Epithelial cell of proximal tubule (primary cell): ENCODE data around the gene RPL32. TPM values are rescaled to one million over a fixed set of nuclear protein-coding genes. Genes with fewer than 3 reads are reported as not detected.
A peak's percentile ranks its signal among the peaks of the same experiment; 100 is the strongest.
"Not testable (repeated sequence)": the region's sequence is repeated elsewhere in the genome, so short reads cannot be mapped to it uniquely, and the experiment has no call there.

Experiments used
- DNase-seq: peaks from one replicate; pipeline ENCODE4 v3.0.0-alpha.2; 2011; ENCODE audit warnings: low read depth
- H3K4me3 ChIP-seq: 2 replicates; pipeline ENCODE4 v1.5.1; 2011; ENCODE audit warnings: low read depth, mild to moderate bottlenecking, low read length
- CTCF ChIP-seq: conservative IDR thresholded peaks from 2 replicates; pipeline ENCODE4 v1.5.1; 2012; ENCODE audit warnings: low read depth, mild to moderate bottlenecking, low read length
- total RNA-seq: library from RNA; depleted of rRNA; stranded (reverse); fragments of >200 nt; gene quantifications from 2 replicates; pipeline ENCODE4 v1.2.3, GENCODE V29; 2015

Gene RPL32
- total RNA-seq, 1 donor from 2014 or later = 1,030 TPM

- no peak overlapping the region for H3K4me3 ChIP-seq
- no peak for TF ChIP-seq CTCF
- DNase-seq = no peak
Observed at GRCh38 chr3:12797124-12797891, 44.1 kb downstream of the RPL32 start.

GRCh38 chr3:12796171-12797123 is 44.9 kb downstream of the RPL32 start, which contains the start of gene CAND2:
TSS of gene CAND2 (plus strand) at chr3:12796680. CDS start at chr3:12796721, 41 bp downstream.
- DNase-seq = no peak
- no peak for TF ChIP-seq CTCF
- peak within 1 kb of the TSS; percentile 54 for H3K4me3 ChIP-seq

- no peak overlapping the region for H3K4me3 ChIP-seq
- no peak for TF ChIP-seq CTCF
- DNase-seq = no peak
Observed at GRCh38 chr3:12793701-12794100, 47.7 kb downstream of the RPL32 start.

- H3K4me3 ChIP-seq = no peak overlapping the region
- TF ChIP-seq CTCF = no peak
- DNase-seq = no peak
Observed at GRCh38 chr3:12791430-12791829, 49.9 kb downstream of the RPL32 start.

DNA sequence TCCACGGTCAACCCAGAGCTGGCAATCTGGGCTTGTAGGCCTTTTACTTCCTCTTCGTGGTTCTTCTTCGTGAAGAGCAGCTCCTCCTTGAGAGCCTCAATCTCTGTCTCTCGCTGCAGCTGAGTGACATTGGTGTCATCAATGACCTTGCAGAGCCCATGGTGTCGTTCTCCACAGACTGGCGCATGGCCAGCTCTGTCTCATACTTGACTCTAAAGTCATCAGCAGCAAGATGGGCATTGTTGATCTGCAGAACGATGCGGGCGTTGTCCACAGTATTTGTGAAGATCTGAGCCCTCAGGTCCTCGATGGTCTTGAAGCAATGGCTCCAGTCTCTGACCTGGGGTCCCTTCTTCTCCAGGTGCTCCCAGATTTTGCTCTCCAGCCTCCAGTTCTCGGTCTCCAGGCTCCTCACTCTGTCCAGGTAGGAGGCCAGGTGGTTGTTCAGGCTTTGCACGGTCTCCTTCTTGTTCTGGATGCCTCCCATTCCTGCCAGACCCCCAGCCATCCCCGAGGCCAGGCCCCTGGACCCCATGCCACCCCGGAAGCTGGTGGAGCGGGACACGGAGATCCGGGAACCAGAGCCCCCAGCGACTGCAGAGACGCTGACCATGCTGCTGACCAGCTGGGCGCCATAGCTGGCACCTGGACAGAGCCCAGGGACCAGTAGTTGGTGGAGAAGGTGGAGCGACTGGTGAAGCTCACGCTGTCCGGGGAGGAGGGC is 53.2 kb downstream of the RPL32 start:
- not testable (repeated sequence) for DNase-seq, H3K4me3 ChIP-seq

- DNase-seq, H3K4me3 ChIP-seq: not testable (repeated sequence)
Observed at GRCh38 chr3:12787346-12787745, 54.0 kb downstream of the RPL32 start.

GRCh38 chr3:12785096-12785495 is 56.3 kb downstream of the RPL32 start:
- H3K4me3 ChIP-seq = no peak overlapping the region
- no peak for TF ChIP-seq CTCF
- no peak for DNase-seq

Other genes starting within 250 kb of the RPL32 start
- 63.4 and 80.8 TPM in 2 replicates for gene RAF1, start 177.4 kb downstream of the RPL32 start, total RNA-seq
- gene TMEM40, start 82.3 kb downstream of the RPL32 start, total RNA-seq = 3.0 and 11.8 TPM in 2 replicates
- gene CAND2, start 44.9 kb downstream of the RPL32 start, total RNA-seq = 5.9 and 6.1 TPM in 2 replicates
- 6.4 and 8.8 TPM in 2 replicates for gene IQSEC1, start 231.9 kb upstream of the RPL32 start, total RNA-seq